Activated naive CD4-positive, alpha-beta T cell treated with anti-CD3 and anti-CD28 coated beads, Interleukin-2, amount 10 ng/mL, durations not matched to agents 7 days and 5 days (primary cell): Measurements from ENCODE around the gene DHX30.

Source experiments
- CTCF ChIA-PET: fragments of 350-600 bp; sonication (Branson Sonifier 250); formaldehyde crosslinking; loops from one replicate; lab custom pipeline; 2021; ENCODE audit warnings: antibody characterized with exemption; lab: Charles Lee
- DNase-seq: peaks from one replicate; pipeline ENCODE4 v3.0.0-alpha.2; 2020
- H3K27ac Mint-ChIP-seq: one replicate; pipeline ENCODE4 v1.8.0; 2021; ENCODE audit warnings: mild to moderate bottlenecking, moderate library complexity, mixed read lengths
- H3K27me3 Mint-ChIP-seq: one replicate; pipeline ENCODE4 v1.8.0; 2021; ENCODE audit warnings: mild to moderate bottlenecking, mixed read lengths
- H3K36me3 Mint-ChIP-seq: one replicate; pipeline ENCODE4 v1.8.0; 2021; ENCODE audit warnings: mixed read lengths
- H3K4me1 Mint-ChIP-seq: one replicate; pipeline ENCODE4 v1.8.0; 2021; ENCODE audit warnings: mixed read lengths
- H3K4me3 Mint-ChIP-seq: one replicate; pipeline ENCODE4 v1.8.0; 2021; ENCODE audit warnings: mild to moderate bottlenecking, moderate library complexity, mixed read lengths
- H3K9me3 Mint-ChIP-seq: one replicate; pipeline ENCODE4 v1.8.0; 2021; ENCODE audit warnings: mixed read lengths

Gene DHX30

DNA sequence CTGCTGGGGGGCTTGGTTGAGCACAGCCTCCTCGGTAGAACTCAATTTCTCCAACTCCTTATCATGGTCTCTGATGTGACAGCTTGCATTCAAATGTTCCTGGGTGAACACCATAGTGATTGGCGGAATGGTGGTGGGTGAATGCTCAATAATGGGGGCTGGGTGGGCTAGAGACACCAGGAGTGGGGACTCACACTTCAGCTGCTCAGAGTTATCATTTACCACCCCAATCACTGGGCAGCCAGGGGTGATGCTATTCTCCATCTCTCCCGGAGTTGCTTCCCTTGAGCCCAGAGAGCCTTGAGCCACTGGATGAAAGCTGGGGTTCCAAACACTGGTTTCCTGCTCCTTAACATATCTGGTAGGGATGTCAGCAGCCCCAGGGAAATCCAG is 88.7 kb downstream of the DHX30 start:
- no peaks in the 10 kb centered on the region for H3K27me3 Mint-ChIP-seq
- peaks cover 9% of the 10 kb centered on the region for H3K36me3 Mint-ChIP-seq
- no peak for DNase-seq
- H3K4me3 Mint-ChIP-seq: no peak overlapping the region
- peaks cover 9% of the 10 kb centered on the region for H3K4me1 Mint-ChIP-seq
- H3K27ac Mint-ChIP-seq: no peak overlapping the region
- H3K9me3 Mint-ChIP-seq: no peaks in the 10 kb centered on the region
- CTCF ChIA-PET: no interaction called here

DNA sequence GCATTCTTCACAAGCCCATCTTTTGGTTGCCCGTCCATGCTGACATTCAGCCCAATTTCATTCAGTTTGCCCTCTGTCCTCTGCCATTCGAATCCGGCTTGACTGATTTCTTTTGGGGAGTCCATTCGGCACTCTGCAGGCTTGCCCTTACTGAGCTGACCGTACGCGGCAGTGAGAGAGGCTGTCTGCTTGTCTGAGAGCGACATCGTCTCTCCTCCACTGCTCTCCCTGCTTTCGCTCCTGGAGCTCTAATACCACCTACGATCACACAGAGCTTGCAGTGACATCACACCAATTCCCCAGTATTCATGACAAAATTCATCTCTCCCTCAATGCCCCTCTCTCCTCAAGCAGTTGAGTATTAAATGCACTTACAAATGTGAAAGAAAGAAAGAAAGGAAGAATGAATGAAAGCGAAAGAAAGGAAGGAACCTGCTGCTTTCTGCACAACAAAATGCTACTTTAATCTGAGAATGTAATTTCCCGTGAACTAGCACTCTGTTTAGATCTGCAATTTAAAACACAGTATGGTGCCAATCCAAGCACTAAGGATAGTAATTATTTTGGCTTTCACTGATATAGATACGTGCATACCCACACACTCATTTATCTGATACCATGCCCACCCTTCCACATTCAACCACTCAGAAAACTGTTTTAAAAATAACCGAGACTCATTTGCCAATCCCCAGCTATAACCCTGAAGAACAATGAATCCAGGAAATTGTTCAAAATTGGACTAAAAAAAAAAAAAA is 89.5 kb downstream of the DHX30 start:
- peaks cover 7% of the 10 kb centered on the region for H3K4me1 Mint-ChIP-seq
- H3K27ac Mint-ChIP-seq: no peak overlapping the region
- DNase-seq: no peak
- peaks cover 8% of the 10 kb centered on the region for H3K36me3 Mint-ChIP-seq
- no peaks in the 10 kb centered on the region for H3K27me3 Mint-ChIP-seq
- CTCF ChIA-PET: interaction anchor here (1.5 kb wide), 1 partner anchor 15 kb away, joined by 3 read pairs; no protein-coding TSS in a partner anchor
- no peaks in the 10 kb centered on the region for H3K9me3 Mint-ChIP-seq
- no peak overlapping the region for H3K4me3 Mint-ChIP-seq

DNA sequence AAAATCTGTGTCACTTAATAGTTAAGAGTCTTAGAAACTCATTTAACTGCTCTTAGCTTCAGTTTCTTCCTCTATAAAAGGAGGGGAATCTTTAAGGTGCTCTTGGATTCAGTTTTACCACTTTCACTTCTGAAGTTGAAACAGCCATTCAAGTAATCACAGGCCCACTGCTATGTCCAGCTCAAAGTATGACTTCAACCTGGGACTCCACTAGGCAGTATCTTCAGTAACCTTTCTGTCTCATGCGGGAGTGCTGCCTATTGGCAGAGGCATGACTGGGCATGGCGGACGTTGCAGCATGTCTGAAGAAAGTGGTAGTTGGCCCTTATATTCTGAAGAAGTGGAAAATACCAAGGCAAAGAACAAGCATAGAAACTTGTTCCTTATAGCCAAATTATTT is 92.3 kb downstream of the DHX30 start:
- no peak overlapping the region for H3K4me3 Mint-ChIP-seq
- H3K27me3 Mint-ChIP-seq: no peaks in the 10 kb centered on the region
- CTCF ChIA-PET: no interaction called here
- H3K9me3 Mint-ChIP-seq: no peaks in the 10 kb centered on the region
- DNase-seq: no peak
- H3K36me3 Mint-ChIP-seq: peaks cover 7% of the 10 kb centered on the region
- H3K4me1 Mint-ChIP-seq: peaks cover 14% of the 10 kb centered on the region
- H3K27ac Mint-ChIP-seq: no peak overlapping the region

DNA sequence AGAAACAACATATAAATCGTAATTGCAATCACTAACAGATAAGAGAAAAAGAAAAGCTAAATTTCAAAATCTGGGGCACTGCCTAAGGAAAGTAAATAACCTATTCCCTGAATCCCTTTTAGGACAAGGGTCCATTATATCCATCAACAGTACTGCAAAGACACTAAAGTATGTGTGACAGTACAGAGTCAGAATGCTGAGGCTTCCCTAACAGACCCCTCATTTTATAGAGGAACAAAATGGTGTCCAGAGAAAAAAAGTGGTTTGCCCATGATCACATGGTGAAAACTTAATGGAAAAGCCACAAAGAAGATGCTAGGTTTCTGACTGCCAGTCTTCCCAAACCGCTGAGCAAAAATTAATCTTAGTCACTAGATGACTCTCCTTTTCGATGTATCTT is 93.8 kb downstream of the DHX30 start:
- CTCF ChIA-PET: no interaction called here
- Mint-ChIP-seq H3K4me3 (no peak overlapping the region), H3K36me3 (peaks cover 10% of the 10 kb centered on the region), H3K27ac (no peak overlapping the region), H3K9me3 (no peaks in the 10 kb centered on the region), H3K4me1 (peaks cover 14% of the 10 kb centered on the region), H3K27me3 (no peaks in the 10 kb centered on the region)
- no peak for DNase-seq

DNA sequence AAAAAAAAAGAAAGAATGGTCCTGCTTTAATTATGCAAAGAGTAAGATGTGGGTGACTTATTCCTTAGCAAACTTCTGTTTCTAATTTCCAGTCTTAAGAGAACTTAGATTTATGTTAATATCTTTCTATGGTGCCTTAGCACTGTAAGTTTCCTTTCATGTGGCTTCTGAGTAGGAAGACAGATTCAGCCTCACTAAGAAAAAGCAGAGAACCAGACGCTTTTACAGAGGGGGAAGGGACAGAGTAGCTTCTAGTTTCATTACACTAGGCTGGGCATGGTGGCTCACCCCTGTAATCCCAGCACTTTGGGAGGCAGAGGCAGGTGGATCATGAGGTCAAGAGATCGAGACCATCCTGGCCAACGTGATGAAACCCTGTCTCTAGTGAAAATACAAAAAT is 95.0 kb downstream of the DHX30 start:
- H3K27ac Mint-ChIP-seq: no peak overlapping the region
- DNase-seq: no peak
- H3K4me1 Mint-ChIP-seq: peaks cover 9% of the 10 kb centered on the region
- CTCF ChIA-PET: no interaction called here
- peaks cover 12% of the 10 kb centered on the region for H3K36me3 Mint-ChIP-seq
- H3K4me3 Mint-ChIP-seq: no peak overlapping the region
- H3K9me3 Mint-ChIP-seq: no peaks in the 10 kb centered on the region
- H3K27me3 Mint-ChIP-seq: no peaks in the 10 kb centered on the region

DNA sequence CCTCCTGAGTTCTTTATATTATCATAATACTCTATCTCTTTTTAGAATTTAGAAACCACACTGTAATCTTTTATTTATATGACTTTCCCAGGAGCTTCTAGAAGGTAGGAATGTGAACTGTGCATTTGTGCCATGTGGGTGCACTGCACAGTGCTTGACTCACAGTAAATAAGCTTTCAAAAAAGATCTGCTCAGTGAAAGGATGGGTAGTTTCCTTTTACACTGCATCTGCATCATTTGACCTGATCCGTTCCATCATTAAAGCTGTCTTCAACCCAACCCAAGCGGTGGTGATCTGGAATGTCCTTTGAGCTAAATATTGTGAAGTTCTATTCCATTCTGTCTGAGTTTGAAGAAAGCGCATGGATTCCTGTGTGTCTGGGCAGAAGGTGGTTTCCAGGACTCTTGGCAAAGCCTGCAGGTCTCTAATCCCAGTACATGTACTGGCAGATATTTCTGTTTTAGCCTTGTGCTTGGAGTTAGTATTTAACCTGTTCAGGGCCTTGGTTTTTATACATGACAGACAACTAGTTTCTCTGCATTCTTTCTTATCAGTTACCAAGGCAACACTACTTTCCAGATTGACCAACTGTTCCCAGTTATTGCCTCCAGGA is 96.7 kb downstream of the DHX30 start:
- Mint-ChIP-seq H3K36me3 (peaks cover 17% of the 10 kb centered on the region), H3K4me1 (peaks cover 9% of the 10 kb centered on the region), H3K4me3 (no peak overlapping the region), H3K27me3 (no peaks in the 10 kb centered on the region), H3K9me3 (no peaks in the 10 kb centered on the region), H3K27ac (no peak overlapping the region)
- DNase-seq: no peak
- CTCF ChIA-PET: interaction anchor here (0.6 kb wide), 1 partner anchor 1391 kb away, joined by 4 read pairs; no protein-coding TSS in a partner anchor
